SIG-M5 treated with dmso at 0.1 percent for 504 hours (cell line): ENCODE results near the gene KCNJ12.

Experiments used
- DNase-seq: peaks from one replicate; lab custom pipeline; 2025; ENCODE audit not compliant: unreplicated experiment; lab: John Stamatoyannopoulos, UW

Gene KCNJ12

GRCh38 chr17:21365016-21365415 lies 11.1 kb upstream of the KCNJ12 start:
- DNase-seq, result no peak

- no peak for DNase-seq
These were observed 7.5 kb upstream of the KCNJ12 start for GRCh38 chr17:21368545-21369246.

- no peak for DNase-seq
These were observed 6.8 kb upstream of the KCNJ12 start for GRCh38 chr17:21369395-21369794.

- DNase-seq, result no peak
These were observed 5.7 kb upstream of the KCNJ12 start for GRCh38 chr17:21370430-21370829.

GRCh38 chr17:21371511-21372081 lies 4.6 kb upstream of the KCNJ12 start:
- DNase-seq, result no peak

GRCh38 chr17:21372256-21372954 lies 3.8 kb upstream of the KCNJ12 start:
- DNase-seq, result no peak

GRCh38 chr17:21373036-21373435 lies 3.1 kb upstream of the KCNJ12 start:
- DNase-seq, result no peak

- no peak for DNase-seq
These were observed 2.3 kb upstream of the KCNJ12 start for GRCh38 chr17:21373696-21374440.

- DNase-seq, result no peak
These were observed 1.6 kb upstream of the KCNJ12 start for GRCh38 chr17:21374441-21375161.

GRCh38 chr17:21375162-21375560 lies 996 bp upstream of the KCNJ12 start:
- no peak for DNase-seq

GRCh38 chr17:21375757-21376080 lies 438 bp upstream of the KCNJ12 start:
- DNase-seq, result no peak

GRCh38 chr17:21376759-21377690 lies 868 bp downstream of the KCNJ12 start:
- DNase-seq, result no peak

- no peak for DNase-seq
These were observed 1.7 kb downstream of the KCNJ12 start for GRCh38 chr17:21377705-21378396.

GRCh38 chr17:21378553-21378952 lies 2.4 kb downstream of the KCNJ12 start:
- DNase-seq, result no peak

GRCh38 chr17:21379080-21379711 lies 3.0 kb downstream of the KCNJ12 start:
- DNase-seq, result no peak

- DNase-seq, result no peak
These were observed 4.5 kb downstream of the KCNJ12 start for GRCh38 chr17:21380659-21381058.

- no peak for DNase-seq
These were observed 5.0 kb downstream of the KCNJ12 start for GRCh38 chr17:21381076-21381706.
